Measurements from ENCODE around the gene INTS4. TPM values are rescaled to one million over a fixed set of nuclear protein-coding genes. Genes with fewer than 3 reads are reported as not detected.

The INTS4 gene
- total and polyA plus RNA-seq, 10 of the 15 experiments (the other 5 are each of a cell fraction or from before 2014, with no cell fraction given) = 20.2 to 50.5 (median 40.0) TPM

DNA sequence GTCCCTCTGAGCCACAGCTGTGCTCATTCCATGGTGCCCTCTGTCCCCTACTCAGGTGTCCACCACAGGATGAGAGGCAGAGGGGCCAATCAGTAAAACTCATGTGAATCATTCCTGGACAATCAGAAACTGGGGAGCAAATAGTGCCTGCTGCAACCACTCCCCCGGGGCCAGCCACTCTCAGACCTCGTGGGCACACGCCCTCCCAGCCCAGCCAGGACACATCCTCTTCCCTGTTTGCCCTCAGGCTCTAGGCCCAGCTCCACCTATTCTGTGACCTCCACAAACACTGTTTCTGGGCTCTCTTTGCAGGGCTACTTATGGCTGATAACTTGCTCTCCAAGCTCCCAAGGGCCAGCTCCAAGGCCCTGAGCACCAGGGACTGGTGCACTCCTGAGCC is 42.6 kb upstream of the INTS4 start (continued):
- TF ChIP-seq, protein P1, sequence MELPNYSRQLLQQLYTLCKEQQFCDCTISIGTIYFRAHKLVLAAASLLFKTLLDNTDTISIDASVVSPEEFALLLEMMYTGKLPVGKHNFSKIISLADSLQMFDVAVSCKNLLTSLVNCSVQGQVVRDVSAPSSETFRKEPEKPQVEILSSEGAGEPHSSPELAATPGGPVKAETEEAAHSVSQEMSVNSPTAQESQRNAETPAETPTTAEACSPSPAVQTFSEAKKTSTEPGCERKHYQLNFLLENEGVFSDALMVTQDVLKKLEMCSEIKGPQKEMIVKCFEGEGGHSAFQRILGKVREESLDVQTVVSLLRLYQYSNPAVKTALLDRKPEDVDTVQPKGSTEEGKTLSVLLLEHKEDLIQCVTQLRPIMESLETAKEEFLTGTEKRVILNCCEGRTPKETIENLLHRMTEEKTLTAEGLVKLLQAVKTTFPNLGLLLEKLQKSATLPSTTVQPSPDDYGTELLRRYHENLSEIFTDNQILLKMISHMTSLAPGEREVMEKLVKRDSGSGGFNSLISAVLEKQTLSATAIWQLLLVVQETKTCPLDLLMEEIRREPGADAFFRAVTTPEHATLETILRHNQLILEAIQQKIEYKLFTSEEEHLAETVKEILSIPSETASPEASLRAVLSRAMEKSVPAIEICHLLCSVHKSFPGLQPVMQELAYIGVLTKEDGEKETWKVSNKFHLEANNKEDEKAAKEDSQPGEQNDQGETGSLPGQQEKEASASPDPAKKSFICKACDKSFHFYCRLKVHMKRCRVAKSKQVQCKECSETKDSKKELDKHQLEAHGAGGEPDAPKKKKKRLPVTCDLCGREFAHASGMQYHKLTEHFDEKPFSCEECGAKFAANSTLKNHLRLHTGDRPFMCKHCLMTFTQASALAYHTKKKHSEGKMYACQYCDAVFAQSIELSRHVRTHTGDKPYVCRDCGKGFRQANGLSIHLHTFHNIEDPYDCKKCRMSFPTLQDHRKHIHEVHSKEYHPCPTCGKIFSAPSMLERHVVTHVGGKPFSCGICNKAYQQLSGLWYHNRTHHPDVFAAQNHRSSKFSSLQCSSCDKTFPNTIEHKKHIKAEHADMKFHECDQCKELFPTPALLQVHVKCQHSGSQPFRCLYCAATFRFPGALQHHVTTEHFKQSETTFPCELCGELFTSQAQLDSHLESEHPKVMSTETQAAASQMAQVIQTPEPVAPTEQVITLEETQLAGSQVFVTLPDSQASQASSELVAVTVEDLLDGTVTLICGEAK (IDR thresholded peaks at IDR 0.05; ENCODE audit: borderline replicate concordance) = no peak
- TF ChIP-seq CHD4 (IDR thresholded peaks at IDR 0.05) (no peak), TAF1 (IDR thresholded peaks at IDR 0.05; ENCODE audit: borderline replicate concordance, low read depth, low read length) (no peak), KDM1A (IDR thresholded peaks at IDR 0.05; ENCODE audit: borderline replicate concordance) (no peak), SPI1 (IDR thresholded peaks at IDR 0.05; ENCODE audit: borderline replicate concordance, insufficient read depth, low read depth, low read length) (no peak), TARDBP (IDR thresholded peaks at IDR 0.05; ENCODE audit: borderline replicate concordance) (no peak)
- TF ChIP-seq, protein P2, sequence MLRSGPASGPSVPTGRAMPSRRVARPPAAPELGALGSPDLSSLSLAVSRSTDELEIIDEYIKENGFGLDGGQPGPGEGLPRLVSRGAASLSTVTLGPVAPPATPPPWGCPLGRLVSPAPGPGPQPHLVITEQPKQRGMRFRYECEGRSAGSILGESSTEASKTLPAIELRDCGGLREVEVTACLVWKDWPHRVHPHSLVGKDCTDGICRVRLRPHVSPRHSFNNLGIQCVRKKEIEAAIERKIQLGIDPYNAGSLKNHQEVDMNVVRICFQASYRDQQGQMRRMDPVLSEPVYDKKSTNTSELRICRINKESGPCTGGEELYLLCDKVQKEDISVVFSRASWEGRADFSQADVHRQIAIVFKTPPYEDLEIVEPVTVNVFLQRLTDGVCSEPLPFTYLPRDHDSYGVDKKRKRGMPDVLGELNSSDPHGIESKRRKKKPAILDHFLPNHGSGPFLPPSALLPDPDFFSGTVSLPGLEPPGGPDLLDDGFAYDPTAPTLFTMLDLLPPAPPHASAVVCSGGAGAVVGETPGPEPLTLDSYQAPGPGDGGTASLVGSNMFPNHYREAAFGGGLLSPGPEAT (IDR thresholded peaks at IDR 0.05; ENCODE audit: low read depth) = no peak

DNA sequence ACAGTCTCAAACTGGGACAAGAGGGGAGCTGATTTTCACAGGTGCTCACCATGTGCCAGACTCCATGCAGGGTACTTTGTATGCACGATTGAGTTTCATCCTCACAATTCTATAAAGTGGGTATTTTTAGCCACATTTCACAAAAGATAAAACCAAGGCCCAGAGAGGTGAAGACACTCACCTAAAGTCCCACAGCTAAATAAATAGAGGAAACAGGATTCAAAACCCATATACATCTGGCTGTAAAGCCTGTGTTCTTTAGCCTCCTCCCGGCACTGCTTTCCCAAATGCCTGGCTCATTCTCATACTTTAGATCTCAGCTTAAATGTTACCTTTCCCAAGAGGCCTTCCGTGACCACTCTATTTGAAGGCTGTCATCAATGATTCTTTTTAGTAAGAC is 41.8 kb upstream of the INTS4 start:
- no peak overlapping the region for H3K4me2 ChIP-seq (ENCODE audit: control insufficient read depth, insufficient read depth)
- H3K4me3 ChIP-seq = no peak overlapping the region
- H2AFZ ChIP-seq (ENCODE audit: control insufficient read depth, low read depth, low read length) = no peak overlapping the region
- H3K27me3 ChIP-seq (replicated peaks in 1 of 2; ENCODE audit: control insufficient read depth in 2 of 2, insufficient read depth in 2 of 2, low read length in 1 of 2) = no peaks in the 10 kb centered on the region
- H3K9ac ChIP-seq (ENCODE audit: control insufficient read depth, insufficient read depth, low read length) = no peak overlapping the region
- no TSS peak for BruUV-seq (replicated peaks)
- ChIA-PET RAD21 (ENCODE audit: unreplicated experiment) (no interaction called here), POLR2A (no interaction called here), SMC1A (ENCODE audit: uncharacterized antibody, unreplicated experiment) (interaction anchor here (0.9 to 5.2 kb wide), 4 partner anchors 9 to 68 kb away, joined by 3 to 19 read pairs (median 4); no protein-coding TSS in a partner anchor), CTCF (interaction anchor here (0.7 to 1.7 kb wide), 3 partner anchors 10 to 39 kb away, joined by 3 to 9 read pairs (median 6); no protein-coding TSS in a partner anchor)
- TF ChIP-seq SMAD5 (IDR thresholded peaks at IDR 0.05; ENCODE audit: low read depth) = no peak
- TF ChIP-seq NFXL1 (IDR thresholded peaks at IDR 0.05; ENCODE audit: borderline replicate concordance) = no peak
- no peak for TF ChIP-seq POLR2AphosphoS5 (IDR thresholded peaks at IDR 0.05; ENCODE audit: low read length)
- TF ChIP-seq LARP7 (IDR thresholded peaks at IDR 0.05) = no peak
- no peak for TF ChIP-seq TCF12 (IDR thresholded peaks at IDR 0.05; ENCODE audit: low read depth, low read length)
- TF ChIP-seq KAT2A (conservative IDR thresholded peaks at IDR 0.05; ENCODE audit: control insufficient read depth, low read depth, low read length) = no peak
- in situ Hi-C loops (cut with MboI) = no loop called here
- H3K79me2 ChIP-seq (ENCODE audit: control insufficient read depth, insufficient read depth, low read length) = no peaks in the 10 kb centered on the region
- no peak overlapping the region for H3K27ac ChIP-seq (ENCODE audit: control insufficient read depth, insufficient read depth)
- no peaks in the 10 kb centered on the region for H4K20me1 ChIP-seq (ENCODE audit: control insufficient read depth, insufficient read depth)
- ATAC-seq (no peak), FAIRE-seq (no peak), DNase-seq (ENCODE audit: low read depth, low spot score) (no peak)
- H3K36me3 ChIP-seq (ENCODE audit: control insufficient read depth in 2 of 2, insufficient read depth in 2 of 2, low read length in 1 of 2) = no peaks in the 10 kb centered on the region
- peaks cover 12% of the 10 kb centered on the region for H3K4me1 ChIP-seq (ENCODE audit: control insufficient read depth, insufficient read depth, low read length)
- no peaks in the 10 kb centered on the region for H3K9me3 ChIP-seq (replicated peaks; ENCODE audit: control insufficient read depth, insufficient read depth, low read length)
- 62% methylated on average over 3 of the region's 3 CpGs for WGBS (ENCODE audit: insufficient coverage, insufficient replicate concordance, low lambda C conversion rate, missing lambda C conversion rate)
- intact Hi-C loops (cut with micrococcal nuclease; ENCODE audit: unreplicated experiment) = no loop called here

Measured in GM12878 (cell line).